Kidney (tissue), 14 donors: ENCODE results near the gene ADAT3. TPM values are rescaled to one million over a fixed set of nuclear protein-coding genes. Genes with fewer than 3 reads are reported as not detected.

Experiments used
- DNase-seq, 5 donors: peaks; one replicate each; pipeline ENCODE4 v3.0.0-alpha.2; 2013 to 2020
- FAIRE-seq: peaks from 2 replicates; lab custom pipeline; 2012; peaks lifted over from hg19 to GRCh38; lab: Jason Lieb, UNC
- H3K27ac ChIP-seq, 2 donors: one replicate each; pipeline ENCODE4 v1.7.0; 2013; ENCODE audit warnings: low read depth in 2 of 2, low read length in 2 of 2, inconsistent platforms in 1 of 2
- H3K27me3 ChIP-seq: one replicate; pipeline ENCODE4 v1.7.1; 2013; ENCODE audit warnings: low read length, inconsistent platforms; ENCODE audit not compliant: control insufficient read depth, insufficient read depth
- H3K36me3 ChIP-seq, 3 donors: one replicate each; pipeline versions ENCODE4 v1.7.0 to v1.7.1; 2013; ENCODE audit warnings: low read length in 3 of 3, control low read depth in 1 of 3, inconsistent platforms in 1 of 3; ENCODE audit not compliant: insufficient read depth in 3 of 3, control insufficient read depth in 2 of 3
- H3K4me1 ChIP-seq, 3 donors: one replicate each; pipeline versions ENCODE4 v1.7.0 to v1.7.1; 2013; ENCODE audit warnings: low read length in 3 of 3, inconsistent platforms in 1 of 3, low read depth in 1 of 3; ENCODE audit not compliant: control insufficient read depth in 2 of 3, insufficient read depth in 2 of 3
- H3K4me3 ChIP-seq, 3 donors: one replicate each; pipeline versions ENCODE4 v1.7.0 to v1.8.1; 2013; ENCODE audit warnings: low read length in 3 of 3, control low read depth in 1 of 3, inconsistent platforms in 1 of 3
- H3K9ac ChIP-seq, 3 donors: one replicate each; pipeline versions ENCODE4 v1.7.0 to v1.7.1; 2013; ENCODE audit warnings: low read length in 3 of 3, control low read depth in 1 of 3, inconsistent platforms in 1 of 3
- H3K9me3 ChIP-seq, 3 donors: one replicate each; pipeline versions ENCODE4 v1.7.0 to v1.7.1; 2013; ENCODE audit warnings: low read length in 3 of 3, control low read depth in 1 of 3, inconsistent platforms in 1 of 3; ENCODE audit not compliant: control insufficient read depth in 2 of 3, insufficient read depth in 1 of 3
- intact Hi-C: fragments of 100-400 bp; cut with DNase I; formaldehyde crosslinking; loops from one replicate; pipeline ENCODE4 v1.11.1; 2022
- polyA plus RNA-seq: library from polyadenylated mRNA; stranded (reverse); fragments of 350-450 nt; fragmentation: Illumina TruSeq; extraction: RNeasy Lipid Tissue Mini Kit (QIAGEN cat#74804); gene quantifications from one replicate; pipeline ENCODE4 v1.2.3, GENCODE V29; 2014; ENCODE audit warnings: low read depth, low replicate concordance; ENCODE audit not compliant: insufficient read depth
- total RNA-seq: library from RNA; stranded (reverse); fragmentation: NEBNext Ultra II Directional; extraction: Animal tissue kit (Norgen Biotek cat#: 25700); gene quantifications from one replicate; pipeline ENCODE4 v1.2.1, GENCODE V29; 2021
- TF ChIP-seq, protein P1 (sequence below): IDR thresholded peaks from 3 replicates; pipeline ENCODE4 v1.5.1; 2012; ENCODE audit warnings: mild to moderate bottlenecking, moderate library complexity, borderline replicate concordance; ENCODE audit not compliant: insufficient read depth; ENCODE audit errors: extremely low read depth
- donor health status: control.
- donor health status: control.
- donor health status: control.
- donor health status: control.
- donor health status: control.
- donor health status: DM: yes; HTN: yes; CAD: no.
- donor health status: Normal renal cell carcinoma (clear cell type).

Gene ADAT3
- total and polyA plus RNA-seq, 2 donors from 2014 or later: 6.1 to 10.3 TPM

DNA sequence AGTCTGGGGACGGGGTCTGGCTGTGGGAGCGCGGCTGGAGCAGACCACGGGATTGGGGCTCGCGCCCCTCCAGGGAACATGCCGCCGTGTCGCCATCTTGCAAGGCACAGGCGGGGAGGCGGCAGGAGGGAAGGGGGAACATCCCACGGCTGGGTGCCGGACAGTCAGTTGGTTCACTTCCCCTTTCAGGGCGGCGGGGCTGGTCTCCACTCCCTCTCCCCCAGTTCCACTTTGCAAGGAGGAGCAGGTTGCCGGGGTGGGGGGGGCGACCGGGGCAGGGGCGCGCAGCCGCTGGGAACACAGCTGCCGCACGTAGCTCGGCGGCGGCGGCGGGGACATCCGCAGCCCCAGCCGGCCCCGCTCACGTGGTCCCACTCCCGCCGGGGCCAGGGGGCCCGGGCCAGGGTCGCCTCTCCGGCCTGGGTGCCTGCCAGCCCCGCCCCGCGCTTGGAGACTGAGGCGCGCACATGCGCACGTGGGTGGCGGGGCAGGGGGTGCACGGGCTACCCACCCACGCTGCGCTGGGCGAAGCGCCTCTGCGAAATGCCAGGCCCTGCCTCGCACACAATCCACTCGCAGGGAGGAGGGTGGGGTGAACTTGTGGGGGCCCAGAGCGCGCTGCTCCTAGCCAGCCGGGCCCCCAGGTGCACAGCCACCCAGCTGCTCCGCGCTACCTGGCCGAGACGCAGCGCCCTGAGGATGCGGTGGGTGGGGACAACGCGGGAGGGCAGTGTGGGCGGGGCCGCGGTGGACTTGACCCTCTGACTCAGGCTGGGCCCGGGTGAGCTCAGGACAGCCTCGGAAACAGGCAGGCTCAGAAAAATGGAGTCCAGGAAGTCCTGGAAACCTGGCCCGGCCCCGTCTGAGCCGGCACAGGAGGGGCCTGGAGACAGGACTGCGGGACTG lies 48.2 kb upstream of the ADAT3 start:
- no peak for FAIRE-seq

GRCh38 chr19:1857648-1858326 lies 47.4 kb upstream of the ADAT3 start:
- Histone ChIP-seq H3K4me3 (peak overlapping the region in 1 of 3 donors; percentile 44), H3K4me1 (peaks cover 0 to 41% (median 16%) of the 10 kb centered on the region in 3 donors)
- intact Hi-C loops: no loop called here

More for the DNA sequence above, 48.2 kb upstream of the ADAT3 start:
- Histone ChIP-seq H3K36me3 (no peaks in the 10 kb centered on the region), H3K9me3 (no peaks in the 10 kb centered on the region), H3K27ac (peak overlapping the region; percentile 75 to 83), H3K9ac (peak overlapping the region in 1 of 3 donors; percentile 46), H3K4me1 (peaks cover 0 to 41% (median 16%) of the 10 kb centered on the region in 3 donors), H3K27me3 (no peaks in the 10 kb centered on the region), H3K4me3 (peak overlapping the region in 2 of 3 donors; percentile 38 to 44)
- TF ChIP-seq, protein P1, sequence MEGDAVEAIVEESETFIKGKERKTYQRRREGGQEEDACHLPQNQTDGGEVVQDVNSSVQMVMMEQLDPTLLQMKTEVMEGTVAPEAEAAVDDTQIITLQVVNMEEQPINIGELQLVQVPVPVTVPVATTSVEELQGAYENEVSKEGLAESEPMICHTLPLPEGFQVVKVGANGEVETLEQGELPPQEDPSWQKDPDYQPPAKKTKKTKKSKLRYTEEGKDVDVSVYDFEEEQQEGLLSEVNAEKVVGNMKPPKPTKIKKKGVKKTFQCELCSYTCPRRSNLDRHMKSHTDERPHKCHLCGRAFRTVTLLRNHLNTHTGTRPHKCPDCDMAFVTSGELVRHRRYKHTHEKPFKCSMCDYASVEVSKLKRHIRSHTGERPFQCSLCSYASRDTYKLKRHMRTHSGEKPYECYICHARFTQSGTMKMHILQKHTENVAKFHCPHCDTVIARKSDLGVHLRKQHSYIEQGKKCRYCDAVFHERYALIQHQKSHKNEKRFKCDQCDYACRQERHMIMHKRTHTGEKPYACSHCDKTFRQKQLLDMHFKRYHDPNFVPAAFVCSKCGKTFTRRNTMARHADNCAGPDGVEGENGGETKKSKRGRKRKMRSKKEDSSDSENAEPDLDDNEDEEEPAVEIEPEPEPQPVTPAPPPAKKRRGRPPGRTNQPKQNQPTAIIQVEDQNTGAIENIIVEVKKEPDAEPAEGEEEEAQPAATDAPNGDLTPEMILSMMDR: no peak
- intact Hi-C loops: no loop called here
- DNase-seq: peak; percentile 58 to 95 (median 77)

GRCh38 chr19:1858412-1859081 lies 46.7 kb upstream of the ADAT3 start:
- Histone ChIP-seq H3K9me3 (no peaks in the 10 kb centered on the region), H3K4me1 (peaks cover 0 to 38% (median 16%) of the 10 kb centered on the region in 3 donors), H3K36me3 (no peaks in the 10 kb centered on the region), H3K27ac (no peak overlapping the region), H3K9ac (no peak overlapping the region), H3K4me3 (no peak overlapping the region), H3K27me3 (no peaks in the 10 kb centered on the region)
- DNase-seq: peak in 1 of 5 donors; percentile 77
- intact Hi-C loops: no loop called here
- TF ChIP-seq, protein P1: no peak
- no peak for FAIRE-seq

More at GRCh38 chr19:1857648-1858326, 47.4 kb upstream of the ADAT3 start:
- DNase-seq (peak in 2 of 5 donors; percentile 10 to 80), FAIRE-seq (no peak)
- peak overlapping the region in 1 of 3 donors; percentile 46 for H3K9ac ChIP-seq
- H3K27ac ChIP-seq: peak overlapping the region; percentile 75 to 83
- H3K36me3 ChIP-seq: no peaks in the 10 kb centered on the region
- TF ChIP-seq, protein P1: no peak
- H3K9me3 ChIP-seq: no peaks in the 10 kb centered on the region
- no peaks in the 10 kb centered on the region for H3K27me3 ChIP-seq
